ENCODE results near the gene GAGE2A.
"Not testable (repeated sequence)": the region's sequence is repeated elsewhere in the genome, so short reads cannot be mapped to it uniquely, and the experiment has no call there.

Gene GAGE2A, protein sequence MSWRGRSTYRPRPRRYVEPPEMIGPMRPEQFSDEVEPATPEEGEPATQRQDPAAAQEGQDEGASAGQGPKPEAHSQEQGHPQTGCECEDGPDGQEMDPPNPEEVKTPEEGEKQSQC

GRCh38 chrX:49589196-49589595, at the start of gene GAGE2A:
GAGE2A (plus strand) TSS chrX:49589496; CDS start chrX:49590651, 1,155 bp downstream.
- not testable (repeated sequence) for H3K4me3 ChIP-seq, H3K27ac ChIP-seq

DNA sequence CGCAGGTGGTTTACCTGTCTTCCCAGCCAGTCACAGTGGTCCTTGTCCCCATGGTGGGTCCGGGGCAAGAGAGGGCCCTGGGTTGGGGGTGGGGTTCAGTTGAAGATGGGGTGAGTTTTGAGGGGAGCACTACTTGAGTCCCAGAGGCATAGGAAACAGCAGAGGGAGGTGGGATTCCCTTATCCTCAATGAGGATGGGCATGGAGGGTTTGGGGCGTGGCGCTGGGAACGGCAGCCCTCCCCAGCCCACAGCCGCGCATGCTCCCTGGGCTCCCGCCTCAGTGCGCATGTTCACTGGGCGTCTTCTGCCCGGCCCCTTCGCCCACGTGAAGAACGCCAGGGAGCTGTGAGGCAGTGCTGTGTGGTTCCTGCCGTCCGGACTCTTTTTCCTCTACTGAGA, 47.9 kb upstream of the GAGE2A start, which contains the start of gene GAGE12D:
Gene GAGE12D, plus strand, starts transcription at position 301 of the 400 bp plus-strand sequence. CDS start 1,155 bp downstream, outside the sequence.
- not testable (repeated sequence) for H3K27ac ChIP-seq, H3K4me3 ChIP-seq

GRCh38 chrX:49550989-49551388, 38.3 kb upstream of the GAGE2A start, which contains the start of gene GAGE12E:
GAGE12E (plus strand) TSS chrX:49551289; CDS start chrX:49552444, 1,155 bp downstream.
- H3K27ac ChIP-seq, H3K4me3 ChIP-seq: not testable (repeated sequence)

DNA sequence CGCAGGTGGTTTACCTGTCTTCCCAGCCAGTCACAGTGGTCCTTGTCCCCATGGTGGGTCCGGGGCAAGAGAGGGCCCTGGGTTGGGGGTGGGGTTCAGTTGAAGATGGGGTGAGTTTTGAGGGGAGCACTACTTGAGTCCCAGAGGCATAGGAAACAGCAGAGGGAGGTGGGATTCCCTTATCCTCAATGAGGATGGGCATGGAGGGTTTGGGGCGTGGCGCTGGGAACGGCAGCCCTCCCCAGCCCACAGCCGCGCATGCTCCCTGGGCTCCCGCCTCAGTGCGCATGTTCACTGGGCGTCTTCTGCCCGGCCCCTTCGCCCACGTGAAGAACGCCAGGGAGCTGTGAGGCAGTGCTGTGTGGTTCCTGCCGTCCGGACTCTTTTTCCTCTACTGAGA, 28.8 kb upstream of the GAGE2A start, which contains the start of gene GAGE12F:
Gene GAGE12F, plus strand, starts transcription at position 301 of the 400 bp plus-strand sequence. CDS start 1,155 bp downstream, outside the sequence.
- not testable (repeated sequence) for H3K27ac ChIP-seq, H3K4me3 ChIP-seq

- H3K4me3 ChIP-seq: not testable (repeated sequence)
Measured at GRCh38 chrX:49568728-49569127, 20.6 kb upstream of the GAGE2A start.

DNA sequence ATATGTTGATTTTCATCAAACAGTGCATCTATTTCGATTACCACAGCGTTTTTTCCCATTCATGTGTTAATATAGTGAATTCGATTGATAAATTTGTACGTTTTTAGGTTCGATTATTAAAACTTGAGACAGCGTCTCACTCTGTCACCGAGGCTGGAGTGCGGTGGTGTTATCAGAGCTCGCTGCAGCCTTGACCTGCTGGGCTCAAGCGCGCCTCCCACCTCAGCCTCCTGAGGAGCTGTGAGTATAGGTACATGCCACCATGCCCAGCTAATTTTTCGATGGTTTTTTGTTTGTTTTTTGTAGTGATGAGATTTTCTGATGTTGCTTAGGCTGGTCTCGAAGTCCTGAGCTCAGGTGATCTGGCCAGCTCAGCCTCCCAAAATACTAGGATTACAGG, 20.1 kb upstream of the GAGE2A start:
- H3K4me3 ChIP-seq, H3K27ac ChIP-seq: not testable (repeated sequence)

More at GRCh38 chrX:49568728-49569127, 20.6 kb upstream of the GAGE2A start:
- not testable (repeated sequence) for H3K27ac ChIP-seq

- not testable (repeated sequence) for H3K27ac ChIP-seq
Measured at GRCh38 chrX:49570100-49570499, 19.2 kb upstream of the GAGE2A start, which contains the start of gene GAGE12G. GAGE12G (plus strand) TSS chrX:49570400; CDS start chrX:49571555, 1,155 bp downstream.

GRCh38 chrX:49579649-49580048, 9.6 kb upstream of the GAGE2A start, which contains the start of gene GAGE12H:
GAGE12H (plus strand) TSS chrX:49579949; CDS start chrX:49581104, 1,155 bp downstream.
- H3K27ac ChIP-seq, H3K4me3 ChIP-seq: not testable (repeated sequence)

More at GRCh38 chrX:49570100-49570499, 19.2 kb upstream of the GAGE2A start, which contains the start of gene GAGE12G:
- H3K4me3 ChIP-seq: not testable (repeated sequence)

DNA sequence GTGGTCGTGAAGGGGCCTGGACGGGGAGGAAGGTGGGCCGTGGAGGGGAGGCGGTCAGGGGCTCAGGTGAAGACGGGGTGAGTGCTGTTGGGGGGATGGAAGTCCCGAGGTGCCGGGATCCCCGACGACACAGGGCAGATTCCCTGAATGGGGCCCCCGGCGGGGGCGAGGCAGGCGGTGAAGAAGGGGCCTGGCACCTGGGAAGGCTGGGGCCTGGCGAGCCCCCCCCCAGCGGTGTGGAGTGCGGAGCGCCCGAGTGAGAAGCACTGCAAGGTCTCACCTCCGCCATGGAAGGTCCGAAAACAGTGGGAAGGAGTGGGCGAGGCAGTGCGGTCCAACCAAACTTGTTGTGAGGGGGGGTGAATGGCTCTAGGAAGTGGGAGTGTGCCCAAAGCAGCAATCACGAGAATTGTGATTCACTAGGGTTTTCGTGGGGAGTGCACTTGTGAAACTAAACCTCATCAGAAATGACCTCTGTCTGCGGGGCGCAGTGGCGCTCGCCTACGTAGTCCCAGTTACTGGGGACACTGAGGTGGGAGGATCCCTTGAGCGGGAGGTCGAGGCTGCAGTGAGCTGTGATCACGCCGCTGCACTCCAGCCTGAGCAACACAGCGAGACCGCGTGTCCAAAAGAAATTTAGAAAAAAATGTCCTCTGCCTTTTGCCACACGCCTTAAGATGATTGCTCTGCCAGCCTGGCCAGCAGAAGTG, 628 bp downstream of the GAGE2A start:
- not testable (repeated sequence) for H3K4me3 ChIP-seq, H3K27ac ChIP-seq

DNA sequence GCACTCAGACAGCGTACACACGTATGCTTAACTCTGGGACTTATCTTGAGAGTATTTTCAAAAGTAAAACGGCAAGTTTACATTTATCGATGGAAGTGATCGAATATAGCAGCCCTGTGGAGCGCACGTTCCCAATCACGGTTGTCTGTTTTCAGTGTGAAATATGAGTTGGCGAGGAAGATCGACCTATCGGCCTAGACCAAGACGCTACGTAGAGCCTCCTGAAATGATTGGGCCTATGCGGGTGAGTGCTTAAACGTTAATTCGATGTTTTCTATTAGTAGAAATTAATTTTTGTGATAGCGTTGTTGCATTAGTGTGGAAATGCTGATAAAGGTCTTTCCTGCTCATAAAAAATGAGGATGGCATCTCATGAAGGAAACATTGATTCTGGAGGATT, 1.2 kb downstream of the GAGE2A start:
- H3K4me3 ChIP-seq, H3K27ac ChIP-seq: not testable (repeated sequence)

DNA sequence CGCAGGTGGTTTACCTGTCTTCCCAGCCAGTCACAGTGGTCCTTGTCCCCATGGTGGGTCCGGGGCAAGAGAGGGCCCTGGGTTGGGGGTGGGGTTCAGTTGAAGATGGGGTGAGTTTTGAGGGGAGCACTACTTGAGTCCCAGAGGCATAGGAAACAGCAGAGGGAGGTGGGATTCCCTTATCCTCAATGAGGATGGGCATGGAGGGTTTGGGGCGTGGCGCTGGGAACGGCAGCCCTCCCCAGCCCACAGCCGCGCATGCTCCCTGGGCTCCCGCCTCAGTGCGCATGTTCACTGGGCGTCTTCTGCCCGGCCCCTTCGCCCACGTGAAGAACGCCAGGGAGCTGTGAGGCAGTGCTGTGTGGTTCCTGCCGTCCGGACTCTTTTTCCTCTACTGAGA, 9.4 kb downstream of the GAGE2A start, which contains the start of gene GAGE1:
Gene GAGE1, plus strand, starts transcription at position 301 of the 400 bp plus-strand sequence. CDS start 1,155 bp downstream, outside the sequence.
- H3K4me3 ChIP-seq, H3K27ac ChIP-seq: not testable (repeated sequence)

- no peak overlapping the region for H3K4me3 ChIP-seq
- H3K27ac ChIP-seq: no peak overlapping the region
Measured at GRCh38 chrX:49610718-49611310, 21.5 kb downstream of the GAGE2A start.

DNA sequence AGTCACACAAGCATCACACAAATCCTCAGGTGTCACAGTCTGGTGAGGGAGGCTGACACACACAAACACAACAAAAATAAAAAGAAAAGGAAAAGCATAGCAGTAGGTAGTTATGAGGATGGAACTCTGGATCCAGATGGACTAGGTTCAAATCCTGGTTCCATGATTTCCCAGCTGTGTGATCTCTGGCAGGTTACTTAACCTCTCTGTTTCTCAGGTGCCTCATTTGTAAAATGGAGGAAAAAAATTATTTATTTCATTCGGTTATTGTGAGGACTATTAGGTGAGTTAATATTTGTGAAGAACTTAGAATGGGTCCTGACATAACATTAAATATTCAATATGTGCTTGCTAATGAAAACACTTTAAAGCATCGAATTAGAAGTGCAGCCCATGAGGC, 29.3 kb downstream of the GAGE2A start:
- H3K27ac ChIP-seq: no peak overlapping the region

GRCh38 chrX:49627086-49627777, 37.9 kb downstream of the GAGE2A start:
- H3K27ac ChIP-seq: no peak overlapping the region
- no peak overlapping the region for H3K4me3 ChIP-seq

More for the DNA sequence above, 29.3 kb downstream of the GAGE2A start:
- no peak overlapping the region for H3K4me3 ChIP-seq

- Histone ChIP-seq H3K27ac (no peak overlapping the region), H3K4me3 (no peak overlapping the region)
Measured at GRCh38 chrX:49644991-49645637, 55.8 kb downstream of the GAGE2A start.

Data from skin epidermis (tissue), 12 donors.